Activated CD4-positive, alpha-beta T cell treated with anti-CD3 and anti-CD28 coated beads for 36 hours (primary cell): Measurements from ENCODE around the gene IPP. TPM values are rescaled to one million over a fixed set of nuclear protein-coding genes. Genes with fewer than 3 reads are reported as not detected.
"Not testable (repeated sequence)": the region's sequence is repeated elsewhere in the genome, so short reads cannot be mapped to it uniquely, and the experiment has no call there.

Experiments used
- ATAC-seq: fragments of 200-7000 bp; cut with Tn5 transposase; one replicate; pipeline ENCODE4 v1.10.0; 2021; ENCODE audit warnings: mild to moderate bottlenecking, moderate library complexity
- CTCF ChIA-PET: fragments of 350-600 bp; sonication (Branson Sonifier 250); formaldehyde crosslinking; loops from one replicate; lab custom pipeline; 2021; ENCODE audit warnings: antibody characterized with exemption; lab: Charles Lee
- POLR2A ChIA-PET: fragments of 350-600 bp; sonication (Branson Sonifier 250); formaldehyde crosslinking; loops from one replicate; lab custom pipeline; 2021; ENCODE audit warnings: antibody characterized with exemption, inconsistent platforms; lab: Charles Lee
- DNase-seq: peaks from one replicate; pipeline ENCODE4 v3.0.0-alpha.2; 2020
- H3K27ac Mint-ChIP-seq: one replicate; pipeline ENCODE4 v1.8.0; 2021; ENCODE audit warnings: mixed read lengths
- H3K27me3 Mint-ChIP-seq: one replicate; pipeline ENCODE4 v1.8.0; 2021; ENCODE audit warnings: mixed read lengths
- H3K36me3 Mint-ChIP-seq: one replicate; pipeline ENCODE4 v1.8.0; 2021; ENCODE audit warnings: low read depth, mixed read lengths
- H3K4me1 Mint-ChIP-seq: one replicate; pipeline ENCODE4 v1.8.0; 2021; ENCODE audit warnings: mixed read lengths
- H3K4me3 Mint-ChIP-seq: one replicate; pipeline ENCODE4 v1.8.0; 2021; ENCODE audit warnings: mild to moderate bottlenecking, moderate library complexity, mixed read lengths
- H3K9me3 Mint-ChIP-seq: one replicate; pipeline ENCODE4 v1.8.0; 2021; ENCODE audit warnings: low read depth, mixed read lengths
- intact Hi-C, 2 experiments: fragments of 100-400 bp; cut with DNase I in 1 of 2; cut with micrococcal nuclease in 1 of 2; formaldehyde crosslinking; loops; one replicate each; pipeline versions ENCODE4 v1.14.2 to v1.15.1; 2022 to 2024; cut with DNase I, micrococcal nuclease
- total RNA-seq, 2 experiments: library from RNA; stranded (reverse); gene quantifications; one replicate each; pipeline ENCODE4 v1.2.3, GENCODE V29; 2021

IPP gene
- total RNA-seq, 2 experiments from 2014 or later: 11.6 to 21.8 TPM

DNA sequence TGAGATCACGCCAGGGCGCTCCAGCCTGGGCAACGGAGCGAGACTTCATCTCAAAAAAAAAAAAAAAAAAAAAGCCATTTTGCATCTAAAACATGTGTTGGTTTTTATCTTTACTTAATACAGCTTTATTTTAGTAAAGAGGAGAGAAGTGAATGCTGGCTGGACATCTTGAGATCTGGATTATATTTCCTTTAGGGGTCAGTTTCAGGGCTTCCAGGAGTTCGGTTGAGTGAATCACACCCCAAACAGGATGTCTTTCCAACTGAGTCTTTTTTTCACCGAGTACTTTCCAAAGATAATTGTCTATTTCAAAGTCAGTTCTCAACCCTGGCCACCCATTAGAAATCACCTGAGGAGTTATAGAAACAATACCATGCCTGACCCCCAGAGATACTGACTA lies 16.6 kb upstream of the IPP start:
- Mint-ChIP-seq H3K27me3 (no peaks in the 10 kb centered on the region), H3K36me3 (no peaks in the 10 kb centered on the region), H3K9me3 (no peaks in the 10 kb centered on the region), H3K4me3 (no peak overlapping the region), H3K27ac (no peak overlapping the region), H3K4me1 (no peaks in the 10 kb centered on the region)
- POLR2A ChIA-PET: no interaction called here
- ATAC-seq (no peak), DNase-seq (no peak)
- intact Hi-C loops: no loop called here
- CTCF ChIA-PET: no interaction called here

- Mint-ChIP-seq H3K27me3 (no peaks in the 10 kb centered on the region), H3K27ac (no peak overlapping the region), H3K9me3 (no peaks in the 10 kb centered on the region), H3K4me3 (no peak overlapping the region), H3K36me3 (no peaks in the 10 kb centered on the region), H3K4me1 (no peaks in the 10 kb centered on the region)
- POLR2A ChIA-PET: no interaction called here
- no peak for ATAC-seq
- DNase-seq: no peak
- CTCF ChIA-PET: no interaction called here
- intact Hi-C loops: no loop called here
Measured at GRCh38 chr1:45765999-45766792, 15.7 kb upstream of the IPP start.

DNA sequence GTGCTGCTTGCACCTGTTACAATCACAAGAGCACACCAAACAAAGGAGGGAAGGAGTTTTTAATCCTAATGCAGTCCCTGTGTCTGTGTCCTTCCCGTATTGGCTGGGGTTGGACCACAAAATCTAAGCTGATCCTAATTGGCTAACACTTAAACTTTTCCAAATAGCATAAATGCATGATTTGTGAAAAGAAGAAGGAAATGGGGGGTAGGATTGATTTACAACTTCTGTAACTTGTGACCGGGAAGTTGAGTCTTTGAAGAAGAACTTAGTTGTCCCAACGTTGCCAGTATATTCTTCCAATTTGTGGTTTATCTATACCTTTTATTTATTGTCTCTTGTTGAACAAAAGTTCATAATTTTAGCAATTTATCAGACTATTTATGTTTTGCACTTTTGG lies 11.8 kb upstream of the IPP start:
- no peaks in the 10 kb centered on the region for H3K4me1 Mint-ChIP-seq
- H3K27me3 Mint-ChIP-seq: no peaks in the 10 kb centered on the region
- no peak for DNase-seq
- no peaks in the 10 kb centered on the region for H3K9me3 Mint-ChIP-seq
- CTCF ChIA-PET: no interaction called here
- POLR2A ChIA-PET: interaction anchor here (0.6 kb wide), 1 partner anchor 1022 kb away, joined by 6 read pairs; no protein-coding TSS in a partner anchor
- H3K4me3 Mint-ChIP-seq: no peak overlapping the region
- no peak for ATAC-seq
- H3K27ac Mint-ChIP-seq: no peak overlapping the region
- no peaks in the 10 kb centered on the region for H3K36me3 Mint-ChIP-seq
- intact Hi-C loops: no loop called here

DNA sequence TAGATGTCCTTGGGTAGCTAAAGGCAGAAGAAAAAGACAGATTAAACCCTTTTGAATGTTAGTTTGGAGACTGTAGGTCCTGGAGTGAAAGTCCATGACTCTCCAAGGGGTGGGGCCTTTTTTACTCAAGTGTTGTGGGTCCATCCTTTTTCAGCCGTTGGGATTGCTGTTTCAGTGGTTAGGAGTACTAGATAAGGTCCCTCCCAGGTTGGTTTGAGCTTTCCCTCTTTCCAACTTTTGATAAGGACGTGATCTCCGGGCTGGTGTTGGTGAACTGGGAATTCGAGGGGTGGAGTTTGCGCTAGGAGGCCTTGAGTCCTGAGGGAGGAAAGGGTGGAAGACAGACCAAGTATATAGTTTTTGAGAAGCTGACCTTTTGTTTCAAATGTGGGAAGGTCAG lies 5.2 kb upstream of the IPP start:
- H3K27ac Mint-ChIP-seq: no peak overlapping the region
- intact Hi-C loops: no loop called here
- DNase-seq (no peak), ATAC-seq (no peak)
- ChIA-PET CTCF (no interaction called here), POLR2A (no interaction called here)
- H3K4me3 Mint-ChIP-seq: no peak overlapping the region
- peaks cover 12% of the 10 kb centered on the region for H3K4me1 Mint-ChIP-seq
- no peaks in the 10 kb centered on the region for H3K27me3 Mint-ChIP-seq
- H3K36me3 Mint-ChIP-seq: no peaks in the 10 kb centered on the region
- H3K9me3 Mint-ChIP-seq: peaks cover 8% of the 10 kb centered on the region

- no peak overlapping the region for H3K4me3 Mint-ChIP-seq
- H3K4me1 Mint-ChIP-seq: peaks cover 22% of the 10 kb centered on the region
- ChIA-PET POLR2A (interaction anchor here (0.5 to 0.6 kb wide), 2 partner anchors 261 to 414 kb away, joined by 4 to 5 read pairs; partner anchors contain the start of gene TOE1), CTCF (no interaction called here)
- DNase-seq (peak; percentile 16), ATAC-seq (no peak)
- intact Hi-C loops: loop anchor here (5.0 kb wide), 2 partner anchors 49 to 89 kb away; partner anchors contain the start of gene MAST2 (in 1 of the 2)
- H3K27ac Mint-ChIP-seq: no peak overlapping the region
- H3K9me3 Mint-ChIP-seq: peaks cover 8% of the 10 kb centered on the region
- no peaks in the 10 kb centered on the region for H3K27me3 Mint-ChIP-seq
- peaks cover 3% of the 10 kb centered on the region for H3K36me3 Mint-ChIP-seq
Measured at GRCh38 chr1:45753248-45754037, 3.0 kb upstream of the IPP start.

DNA sequence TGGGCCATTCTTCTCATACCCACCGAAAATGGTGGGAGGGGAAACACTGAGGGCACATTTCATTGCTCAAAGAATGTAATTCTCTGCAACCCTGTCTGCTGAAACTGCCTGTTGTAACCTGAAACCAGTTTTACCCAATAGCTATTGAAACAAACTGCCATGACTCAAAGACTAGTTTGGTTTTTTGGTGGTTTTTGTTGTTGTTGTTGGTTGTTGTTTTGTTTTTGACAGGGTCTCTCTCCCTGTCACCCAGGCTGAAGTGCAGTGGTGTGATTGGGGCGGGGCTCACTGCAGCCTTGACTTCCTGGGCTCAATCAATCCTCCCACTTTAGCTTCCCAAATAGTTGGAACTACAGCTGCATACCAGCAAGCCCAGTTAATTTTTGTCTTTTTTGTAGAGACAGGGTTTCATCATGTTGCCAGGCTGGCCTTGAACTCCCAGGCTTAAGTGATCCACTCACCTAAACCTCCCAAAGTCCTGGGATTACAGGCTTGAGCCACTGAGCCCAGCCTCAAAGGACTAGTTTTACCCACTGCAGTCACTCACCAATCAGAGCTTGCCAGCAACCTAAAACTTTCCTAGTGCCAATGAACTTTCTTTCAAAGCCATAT lies 2.1 kb upstream of the IPP start:
- Mint-ChIP-seq H3K27ac (no peak overlapping the region), H3K36me3 (peaks cover 3% of the 10 kb centered on the region), H3K27me3 (no peaks in the 10 kb centered on the region), H3K4me3 (no peak overlapping the region), H3K9me3 (peaks cover 8% of the 10 kb centered on the region), H3K4me1 (peaks cover 26% of the 10 kb centered on the region)
- ATAC-seq (no peak), DNase-seq (no peak)
- intact Hi-C loops: loop anchor here (5.0 kb wide), 2 partner anchors 50 to 90 kb away; partner anchors contain the start of gene MAST2 (in 1 of the 2)
- ChIA-PET POLR2A (interaction anchor here (0.8 kb wide), 1 partner anchor 65 kb away, joined by 3 read pairs; no protein-coding TSS in a partner anchor), CTCF (interaction anchor here (0.6 kb wide), 1 partner anchor 260 kb away, joined by 3 read pairs; no protein-coding TSS in a partner anchor)

DNA sequence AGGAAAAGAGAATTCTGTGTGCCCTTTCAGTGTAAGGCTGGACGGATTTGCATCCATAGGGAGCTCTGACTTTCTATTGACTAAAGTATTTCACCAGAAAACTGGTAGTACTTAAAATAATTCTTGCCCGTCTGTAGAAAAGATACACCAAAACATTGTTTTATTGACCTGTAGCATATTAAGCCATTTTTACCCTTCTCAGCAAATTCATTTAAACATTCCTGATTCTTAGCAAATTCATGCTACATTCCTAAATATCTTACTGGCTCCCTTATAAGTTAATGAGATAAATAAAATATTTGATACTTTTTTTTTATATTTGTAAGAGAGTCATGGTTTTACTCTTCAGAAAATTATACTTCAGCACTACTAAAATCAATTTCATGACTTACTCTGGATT lies 1.6 kb upstream of the IPP start:
- Mint-ChIP-seq H3K9me3 (peaks cover 8% of the 10 kb centered on the region), H3K36me3 (peaks cover 3% of the 10 kb centered on the region), H3K4me1 (peaks cover 27% of the 10 kb centered on the region), H3K27me3 (no peaks in the 10 kb centered on the region), H3K27ac (peak overlapping the region; percentile 82), H3K4me3 (peak overlapping the region; percentile 93)
- ChIA-PET CTCF (no interaction called here), POLR2A (interaction anchor here (0.8 kb wide), 1 partner anchor 65 kb away, joined by 3 read pairs; no protein-coding TSS in a partner anchor)
- intact Hi-C loops: loop anchor here (5.0 kb wide), 2 partner anchors 50 to 90 kb away; partner anchors contain the start of gene MAST2 (in 1 of the 2)
- ATAC-seq: no peak
- DNase-seq: no peak

DNA sequence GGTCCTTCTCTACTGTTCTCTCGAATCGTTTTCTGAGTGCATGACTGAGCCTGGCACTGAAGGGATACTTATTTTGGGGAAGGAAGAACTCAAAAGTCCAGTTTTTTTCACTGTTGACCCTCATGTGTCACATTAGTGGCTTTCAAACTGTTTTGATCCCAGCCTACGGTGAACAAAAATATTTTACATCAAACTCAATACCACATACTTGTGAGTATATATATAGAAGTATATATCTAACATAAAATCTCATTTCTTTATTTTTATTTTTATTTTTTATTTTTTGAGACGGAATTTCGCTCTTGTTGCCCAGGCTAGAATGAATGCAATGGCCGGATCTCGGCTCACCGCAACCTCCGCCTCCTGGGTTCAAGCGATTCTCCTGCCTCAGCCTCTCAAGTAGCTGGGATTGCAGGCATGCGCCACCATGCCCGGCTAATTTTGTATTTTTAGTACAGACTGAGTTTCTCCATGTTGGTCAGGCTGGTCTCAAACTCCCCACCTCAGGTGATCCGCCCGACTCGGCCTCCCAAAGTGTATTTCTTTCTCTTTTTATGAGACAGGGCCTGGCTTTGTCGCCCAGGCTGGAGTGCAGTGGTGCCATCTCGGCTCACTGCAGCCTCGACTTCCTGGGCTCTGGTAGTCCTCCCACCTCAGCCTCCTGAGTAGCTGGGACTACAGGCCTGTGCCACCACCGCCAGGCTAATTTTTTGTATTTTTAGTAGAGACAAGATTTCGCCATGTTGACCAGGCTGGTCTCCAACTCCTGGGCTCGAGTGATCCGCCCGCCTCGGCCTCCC lies 786 bp upstream of the IPP start:
- ATAC-seq, DNase-seq, POLR2A ChIA-PET, H3K9me3 Mint-ChIP-seq, H3K27me3 Mint-ChIP-seq, H3K36me3 Mint-ChIP-seq, CTCF ChIA-PET: not testable (repeated sequence)
- H3K4me1 Mint-ChIP-seq: peaks cover 27% of the 10 kb centered on the region
- H3K27ac Mint-ChIP-seq: peak overlapping the region; percentile 95
- peak overlapping the region; percentile 93 for H3K4me3 Mint-ChIP-seq
- intact Hi-C loops: loop anchor here (5.0 kb wide), 2 partner anchors 51 to 91 kb away; partner anchors contain the start of gene MAST2 (in 1 of the 2)

DNA sequence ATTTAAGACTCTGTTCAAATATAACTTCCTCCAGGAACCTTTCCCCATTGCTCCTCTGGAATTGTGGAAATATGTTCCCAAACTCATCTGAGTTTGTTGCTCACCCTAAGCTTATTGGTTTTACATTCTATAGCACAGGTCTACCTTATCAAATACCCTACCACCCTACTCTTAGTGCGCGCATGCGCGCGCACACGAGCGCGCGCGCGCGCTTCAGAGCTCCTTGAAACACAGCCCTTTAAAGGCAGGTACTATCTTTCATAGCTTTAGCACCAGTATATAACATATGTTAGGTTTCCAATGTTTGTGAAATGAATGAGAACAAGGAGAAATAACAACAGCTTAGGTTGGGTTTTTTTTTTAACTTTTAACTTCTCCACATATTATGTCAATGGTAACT lies 3.5 kb downstream of the IPP start:
- H3K27me3 Mint-ChIP-seq: no peaks in the 10 kb centered on the region
- H3K4me3 Mint-ChIP-seq: no peak overlapping the region
- ATAC-seq (no peak), DNase-seq (no peak)
- H3K9me3 Mint-ChIP-seq: no peaks in the 10 kb centered on the region
- intact Hi-C loops: no loop called here
- H3K27ac Mint-ChIP-seq: no peak overlapping the region
- ChIA-PET CTCF (no interaction called here), POLR2A (no interaction called here)
- peaks cover 12% of the 10 kb centered on the region for H3K36me3 Mint-ChIP-seq
- peaks cover 24% of the 10 kb centered on the region for H3K4me1 Mint-ChIP-seq

DNA sequence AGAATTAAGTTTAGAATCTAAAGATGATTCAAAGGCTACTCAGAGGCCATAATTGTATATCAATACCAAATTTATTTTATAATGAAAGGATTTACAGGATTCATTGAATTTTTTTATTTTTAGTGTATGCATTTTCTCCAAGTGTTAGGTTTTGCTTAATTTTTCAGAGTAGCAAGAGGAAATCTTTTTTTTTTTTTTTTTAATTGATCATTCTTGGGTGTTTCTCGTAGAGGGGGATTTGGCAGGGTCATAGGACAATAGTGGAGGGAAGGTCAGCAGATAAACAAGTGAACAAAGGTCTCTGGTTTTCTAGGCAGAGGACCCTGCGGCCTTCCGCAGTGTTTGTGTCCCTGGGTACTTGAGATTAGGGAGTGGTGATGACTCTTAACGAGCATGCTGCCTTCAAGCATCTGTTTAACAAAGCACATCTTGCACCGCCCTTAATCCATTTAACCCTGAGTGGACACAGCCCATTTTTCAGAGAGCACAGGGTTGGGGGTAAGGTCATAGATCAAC lies 10.8 kb downstream of the IPP start:
- POLR2A ChIA-PET, H3K4me3 Mint-ChIP-seq, H3K9me3 Mint-ChIP-seq, DNase-seq, intact Hi-C loops, H3K27me3 Mint-ChIP-seq, H3K4me1 Mint-ChIP-seq, H3K27ac Mint-ChIP-seq, CTCF ChIA-PET, ATAC-seq: not testable (repeated sequence)
- peaks cover 20% of the 10 kb centered on the region for H3K36me3 Mint-ChIP-seq
